Adrenal gland (tissue), 5 donors: ENCODE measurements around the gene DNAH11.

ENCODE experiments used
- POLR2A ChIP-seq, 2 donors: fragments of 450-650 bp; IDR thresholded peaks; one replicate each; pipeline ENCODE4 v1.6.1; 2017; ENCODE audit warnings: antibody characterized with exemption in 2 of 2, mild to moderate bottlenecking in 2 of 2, moderate library complexity in 1 of 2
- TF ChIP-seq, protein P1 (sequence below), 6 experiments: fragments of 450-650 bp in 4 of 6; fragments of 200-600 bp in 2 of 6; sonication (generic) in 1 of 6; IDR thresholded peaks; 1 replicate in 5 of 6; 2 replicates in 1 of 6; pipeline versions ENCODE4 v1.5.1 to v1.8.0; 2016 to 2021; ENCODE audit warnings: antibody characterized with exemption in 6 of 6, mild to moderate bottlenecking in 2 of 6, moderate library complexity in 1 of 6
- donor health status: DM: no; HTN: no; CAD: no.

DNA sequence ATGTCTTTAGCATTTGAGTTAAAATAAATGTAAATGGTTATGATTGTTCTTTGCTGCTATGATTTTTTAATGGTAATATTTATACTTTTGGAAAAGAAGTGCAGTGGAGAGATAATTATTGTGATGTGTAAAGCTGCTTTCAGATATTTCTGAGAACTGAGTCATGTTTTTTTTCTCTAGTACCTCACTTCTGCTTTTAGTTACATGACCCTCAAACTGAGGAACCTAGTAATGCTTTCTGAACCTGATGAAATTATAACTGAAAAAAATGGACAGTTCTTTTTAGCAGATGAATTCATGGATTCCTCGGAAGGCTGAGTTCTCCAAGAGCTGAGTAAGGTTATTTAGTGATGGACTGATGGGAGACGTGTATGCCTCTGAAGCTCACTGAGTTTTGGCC lies 235.1 kb downstream of the DNAH11 start:
- TF ChIP-seq, protein P1, sequence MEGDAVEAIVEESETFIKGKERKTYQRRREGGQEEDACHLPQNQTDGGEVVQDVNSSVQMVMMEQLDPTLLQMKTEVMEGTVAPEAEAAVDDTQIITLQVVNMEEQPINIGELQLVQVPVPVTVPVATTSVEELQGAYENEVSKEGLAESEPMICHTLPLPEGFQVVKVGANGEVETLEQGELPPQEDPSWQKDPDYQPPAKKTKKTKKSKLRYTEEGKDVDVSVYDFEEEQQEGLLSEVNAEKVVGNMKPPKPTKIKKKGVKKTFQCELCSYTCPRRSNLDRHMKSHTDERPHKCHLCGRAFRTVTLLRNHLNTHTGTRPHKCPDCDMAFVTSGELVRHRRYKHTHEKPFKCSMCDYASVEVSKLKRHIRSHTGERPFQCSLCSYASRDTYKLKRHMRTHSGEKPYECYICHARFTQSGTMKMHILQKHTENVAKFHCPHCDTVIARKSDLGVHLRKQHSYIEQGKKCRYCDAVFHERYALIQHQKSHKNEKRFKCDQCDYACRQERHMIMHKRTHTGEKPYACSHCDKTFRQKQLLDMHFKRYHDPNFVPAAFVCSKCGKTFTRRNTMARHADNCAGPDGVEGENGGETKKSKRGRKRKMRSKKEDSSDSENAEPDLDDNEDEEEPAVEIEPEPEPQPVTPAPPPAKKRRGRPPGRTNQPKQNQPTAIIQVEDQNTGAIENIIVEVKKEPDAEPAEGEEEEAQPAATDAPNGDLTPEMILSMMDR (IDR thresholded peaks at IDR 0.05): no peak
- no peak for TF ChIP-seq POLR2A (IDR thresholded peaks at IDR 0.05)
